Neural cell (in vitro differentiated cells): Measurements from ENCODE around the gene SLC36A2.

Experiments
- CTCF ChIP-seq: fragments of 450-650 bp; IDR thresholded peaks from 2 replicates; pipeline ENCODE4 v1.5.1; 2014; ENCODE audit warnings: antibody characterized with exemption, mild to moderate bottlenecking, moderate library complexity; ENCODE audit not compliant: poor library complexity, severe bottlenecking
- EP300 ChIP-seq: fragments of 450-650 bp; conservative IDR thresholded peaks from 2 replicates; pipeline ENCODE4 v1.6.1; 2014; ENCODE audit warnings: antibody characterized with exemption, mild to moderate bottlenecking, moderate library complexity; ENCODE audit not compliant: poor library complexity, severe bottlenecking
- EZH2 ChIP-seq: fragments of 200-600, 300-800 bp; shearing (Covaris generic), sonication (generic); IDR thresholded peaks from 2 replicates; pipeline ENCODE4 v1.6.1; 2014; ENCODE audit warnings: antibody characterized with exemption, low read length, borderline replicate concordance, mild to moderate bottlenecking; ENCODE audit not compliant: insufficient read depth, poor library complexity, severe bottlenecking
- MXI1 ChIP-seq: fragments of 450-650 bp; conservative IDR thresholded peaks from 2 replicates; pipeline ENCODE4 v1.6.1; 2014; ENCODE audit warnings: antibody characterized with exemption, mild to moderate bottlenecking; ENCODE audit not compliant: poor library complexity, severe bottlenecking
- POLR2AphosphoS5 ChIP-seq: IDR thresholded peaks from 2 replicates; pipeline ENCODE4 v1.6.1; 2012
- RAD21 ChIP-seq: fragments of 450-650 bp; conservative IDR thresholded peaks from 2 replicates; pipeline ENCODE4 v1.6.1; 2014; ENCODE audit warnings: antibody characterized with exemption, mild to moderate bottlenecking, moderate library complexity
- REST ChIP-seq: IDR thresholded peaks from 2 replicates; pipeline ENCODE4 v1.6.1; 2012; ENCODE audit warnings: borderline replicate concordance
- SMC3 ChIP-seq: fragments of 450-650 bp; conservative IDR thresholded peaks from 2 replicates; pipeline ENCODE4 v1.6.1; 2014; ENCODE audit warnings: antibody characterized with exemption, mild to moderate bottlenecking, moderate library complexity; ENCODE audit not compliant: poor library complexity
- TAF1 ChIP-seq: IDR thresholded peaks from 2 replicates; pipeline ENCODE4 v1.6.1; 2012; ENCODE audit warnings: low read depth

GRCh38 chr5:151328734-151329133 is 18.6 kb downstream of the SLC36A2 start:
- TF ChIP-seq EZH2 (no peak), RAD21 (no peak), CTCF (no peak), TAF1 (no peak), POLR2AphosphoS5 (no peak), REST (no peak), MXI1 (no peak), EP300 (no peak), SMC3 (no peak)
